Suppressor macrophage (primary cell): ENCODE measurements around the gene USP34.
A peak's percentile ranks its signal among the peaks of the same experiment; 100 is the strongest.
"Not testable (repeated sequence)": the region's sequence is repeated elsewhere in the genome, so short reads cannot be mapped to it uniquely, and the experiment has no call there.

Source experiments
- DNase-seq, 4 experiments: peaks; one replicate each; pipeline ENCODE4 v3.0.0-alpha.2; 2020 to 2022

The USP34 gene

GRCh38 chr2:61423714-61424113, 47.2 kb downstream of the USP34 start:
- no peak for DNase-seq

GRCh38 chr2:61421611-61422010, 49.3 kb downstream of the USP34 start:
- no peak for DNase-seq

DNA sequence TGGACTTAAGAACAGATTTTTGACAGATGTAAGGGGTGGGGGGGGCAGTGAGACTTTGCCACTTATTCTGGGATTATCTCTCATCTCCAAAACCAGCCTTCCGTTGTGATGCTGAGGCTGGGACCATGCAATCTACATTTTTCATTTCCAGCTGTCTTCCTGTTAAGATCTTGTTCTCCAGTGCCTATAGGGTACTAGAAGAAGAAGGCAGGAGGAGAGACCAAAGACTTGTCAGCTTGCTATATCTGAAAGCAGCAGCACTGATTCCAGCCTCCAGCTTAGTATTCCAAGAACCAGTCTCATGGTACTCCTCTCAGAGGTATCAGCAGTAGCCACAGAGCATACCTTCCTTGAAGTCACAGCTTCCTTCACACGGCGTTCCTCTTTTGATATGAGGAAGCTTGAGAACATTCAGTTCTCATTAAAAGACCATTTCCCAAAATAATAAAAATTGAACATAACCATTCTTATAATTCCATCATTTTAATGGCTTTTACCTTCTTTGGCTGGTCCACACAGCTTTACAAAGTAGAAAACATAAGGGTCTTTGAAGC, 49.8 kb downstream of the USP34 start:
- DNase-seq: peak; percentile 37 to 63 (median 56)

DNA sequence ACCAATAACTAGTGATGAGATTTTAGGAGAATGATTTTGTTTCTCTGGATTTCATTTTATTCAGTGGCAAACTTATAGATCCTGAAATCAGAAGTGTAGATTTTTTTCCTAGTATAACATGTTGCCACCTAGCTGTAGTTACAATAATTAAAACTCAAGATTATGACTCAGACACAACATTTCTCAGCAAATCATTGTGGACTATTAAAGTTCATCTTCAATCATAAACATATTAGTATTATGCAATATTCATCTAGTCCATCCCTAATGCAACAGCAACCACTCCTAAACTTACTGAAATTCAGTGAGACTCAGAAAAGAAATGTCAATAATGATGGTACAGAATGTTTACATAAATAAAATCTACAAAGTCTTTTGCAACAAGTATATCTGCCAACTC, 51.3 kb downstream of the USP34 start:
- DNase-seq: no peak

DNA sequence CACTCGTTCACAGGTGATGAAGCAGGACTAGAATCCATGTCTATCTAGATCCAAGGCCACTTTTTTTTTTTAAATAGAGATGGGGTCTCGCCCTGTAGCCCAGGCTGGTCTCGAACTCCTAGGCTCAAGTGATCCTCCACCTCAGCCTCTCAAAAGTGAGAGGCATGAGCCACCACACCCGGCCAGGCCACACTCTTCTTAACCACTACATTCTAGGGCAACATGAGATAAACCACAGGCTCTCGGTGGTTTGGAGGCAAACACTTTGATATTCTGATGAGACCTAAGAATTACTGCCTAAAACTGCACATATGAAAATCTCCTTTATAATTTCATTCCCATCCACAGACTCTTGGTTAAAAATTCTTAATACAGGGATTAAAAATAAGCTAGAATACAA, 51.8 kb downstream of the USP34 start:
- DNase-seq: no peak

DNA sequence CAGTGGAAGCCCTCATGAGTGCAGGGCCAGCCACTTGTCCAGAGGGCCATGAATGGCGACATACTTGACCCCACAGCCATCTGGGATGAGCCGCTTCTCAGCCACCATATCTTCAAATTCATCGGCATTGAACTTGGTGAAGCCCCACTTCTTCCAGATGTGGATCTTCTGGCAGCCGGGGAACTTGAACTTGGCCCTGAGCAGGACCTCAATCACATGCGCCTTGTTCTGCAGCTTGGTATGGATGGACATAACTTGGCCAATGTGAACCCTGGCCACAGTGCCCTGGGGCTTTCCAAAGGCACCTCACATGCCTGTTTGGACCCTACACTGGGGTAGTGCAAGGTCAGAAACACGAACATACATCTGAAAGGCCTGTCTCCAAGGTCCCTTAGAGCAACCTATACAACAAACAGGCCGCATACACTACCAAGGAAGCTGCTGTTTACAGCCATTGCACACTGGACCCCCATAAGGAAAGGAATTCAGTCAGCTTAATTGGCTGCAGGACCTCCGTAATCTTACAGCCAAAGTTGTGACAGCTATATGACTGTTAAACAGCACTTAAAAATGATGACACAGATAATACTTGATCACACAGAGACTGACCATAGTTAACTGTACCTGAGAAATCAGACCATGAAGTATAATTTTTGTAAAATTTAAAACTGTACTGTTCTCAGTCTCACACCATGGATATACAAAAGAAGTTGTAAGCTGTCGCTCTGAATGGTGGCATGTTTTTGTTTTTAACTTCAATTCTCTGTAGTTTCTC, 53.8 kb downstream of the USP34 start:
- no peak for DNase-seq

DNA sequence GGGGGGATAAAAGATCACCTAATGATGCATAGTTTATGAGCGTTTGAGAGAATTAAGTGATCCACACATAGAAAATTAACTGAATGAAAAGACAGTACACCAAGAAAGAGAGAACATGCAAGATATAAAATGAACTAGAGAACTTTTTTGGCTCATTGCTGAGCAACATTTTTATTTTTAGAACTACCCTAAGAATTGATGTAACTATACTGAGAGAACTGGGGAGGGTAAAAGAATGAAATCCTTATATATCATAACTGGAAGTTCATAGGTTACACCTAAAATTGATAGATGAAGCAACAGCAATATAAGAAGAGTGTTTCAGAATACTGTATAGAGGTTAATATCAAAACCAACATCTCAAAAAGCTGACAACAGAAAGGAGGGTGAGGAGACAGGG, 55.6 kb downstream of the USP34 start:
- DNase-seq: no peak

DNA sequence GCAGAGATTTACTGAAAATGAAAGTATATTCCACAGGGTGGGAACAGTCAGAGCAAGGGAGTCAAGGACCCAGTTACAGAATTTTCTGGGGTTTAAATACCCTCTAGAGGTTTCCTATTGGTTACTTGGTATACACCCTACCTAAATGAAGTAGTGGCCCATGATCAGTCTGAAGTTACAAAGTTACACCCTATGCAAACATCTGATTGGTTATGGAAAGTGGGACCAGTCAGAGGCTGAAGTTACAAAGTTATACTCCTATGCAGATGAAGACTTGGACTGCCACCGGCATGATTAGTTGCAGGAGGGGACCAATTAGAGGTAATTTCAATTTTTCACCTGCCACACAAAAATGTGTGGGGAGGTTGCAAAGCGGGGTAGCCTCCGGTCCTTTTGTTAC, 56.2 kb downstream of the USP34 start:
- DNase-seq: no peak

- no peak for DNase-seq
Observed at GRCh38 chr2:61411109-61411508, 59.8 kb downstream of the USP34 start.

DNA sequence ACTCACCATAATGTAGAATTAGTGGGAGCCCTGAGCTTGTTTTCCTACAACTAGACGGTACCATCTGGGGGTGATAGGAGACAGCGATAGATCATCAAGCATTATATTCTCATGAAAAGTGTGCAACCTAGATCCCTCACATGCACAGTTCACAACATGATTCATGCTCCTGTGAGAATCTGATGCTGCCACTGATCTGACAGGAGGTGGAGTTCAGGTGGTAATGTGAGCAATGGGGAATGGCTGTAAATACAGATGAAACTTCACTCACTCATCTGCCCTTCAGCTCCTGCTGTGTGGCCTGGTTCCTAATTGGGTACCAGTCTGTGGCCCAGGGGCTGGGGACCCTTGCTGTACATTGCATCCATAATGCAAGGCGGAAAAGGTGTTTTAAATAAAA, 60.7 kb downstream of the USP34 start:
- no peak for DNase-seq

DNA sequence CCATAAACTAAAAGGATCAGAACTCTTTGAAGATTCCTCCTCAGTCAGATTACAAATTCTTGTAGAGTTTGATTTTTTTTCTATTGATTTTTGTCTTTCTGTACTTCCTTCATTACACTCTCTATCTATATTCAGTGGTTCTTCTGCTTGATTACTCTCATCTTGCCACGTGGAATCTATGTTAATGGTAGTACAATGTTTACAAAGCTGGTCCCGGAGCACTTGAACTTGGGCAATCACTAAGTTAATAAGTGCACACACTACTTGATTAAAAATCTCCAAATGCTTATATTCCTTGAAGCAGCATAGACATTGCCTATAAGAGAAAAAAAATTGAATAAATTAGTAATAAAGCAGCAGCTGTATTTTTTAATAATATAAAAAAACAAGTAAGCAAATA, 65.1 kb downstream of the USP34 start:
- no peak for DNase-seq

- DNase-seq: no peak
Observed at GRCh38 chr2:61404438-61404837, 66.4 kb downstream of the USP34 start.

GRCh38 chr2:61398413-61398812, 72.5 kb downstream of the USP34 start:
- no peak for DNase-seq

DNA sequence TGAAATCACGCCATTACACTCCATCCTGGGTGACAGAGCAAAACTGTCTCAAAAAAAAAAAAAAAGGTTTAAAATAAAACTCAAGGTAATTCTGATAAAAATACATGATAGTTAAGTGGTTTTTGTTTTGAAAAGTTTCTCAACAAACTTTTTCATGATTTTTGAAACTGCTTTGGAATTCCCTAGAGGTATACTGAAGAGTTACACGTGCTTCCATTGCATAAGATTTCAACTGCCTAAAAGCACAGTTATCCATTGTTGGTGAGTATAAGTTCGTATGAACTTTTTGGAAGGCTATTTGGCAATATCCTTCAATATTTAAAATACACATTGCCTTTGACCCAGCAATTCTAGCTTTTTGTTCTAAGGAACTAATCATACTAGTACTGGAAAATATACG, 74.9 kb downstream of the USP34 start:
- DNase-seq: peak in 1 of 4 experiments; percentile 3

DNA sequence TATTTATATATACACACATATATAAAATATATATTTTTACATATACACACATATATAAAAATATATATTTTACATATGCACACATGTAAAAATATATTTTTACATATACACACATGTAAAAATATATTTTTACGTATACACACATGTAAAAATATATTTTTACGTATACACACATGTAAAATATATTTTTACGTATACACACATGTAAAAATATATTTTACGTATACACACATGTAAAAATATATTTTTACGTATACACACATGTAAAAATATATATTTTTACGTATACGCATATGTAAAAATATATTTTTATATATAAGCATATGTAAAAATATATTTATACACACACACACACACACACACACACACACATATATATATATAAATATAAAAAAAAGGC, 83.3 kb downstream of the USP34 start:
- not testable (repeated sequence) for DNase-seq

GRCh38 chr2:61380882-61381197, 90.0 kb downstream of the USP34 start:
- DNase-seq: not testable (repeated sequence)

- peak in 1 of 4 experiments; percentile 12 for DNase-seq
Observed at GRCh38 chr2:61380056-61380881, 90.6 kb downstream of the USP34 start.

DNA sequence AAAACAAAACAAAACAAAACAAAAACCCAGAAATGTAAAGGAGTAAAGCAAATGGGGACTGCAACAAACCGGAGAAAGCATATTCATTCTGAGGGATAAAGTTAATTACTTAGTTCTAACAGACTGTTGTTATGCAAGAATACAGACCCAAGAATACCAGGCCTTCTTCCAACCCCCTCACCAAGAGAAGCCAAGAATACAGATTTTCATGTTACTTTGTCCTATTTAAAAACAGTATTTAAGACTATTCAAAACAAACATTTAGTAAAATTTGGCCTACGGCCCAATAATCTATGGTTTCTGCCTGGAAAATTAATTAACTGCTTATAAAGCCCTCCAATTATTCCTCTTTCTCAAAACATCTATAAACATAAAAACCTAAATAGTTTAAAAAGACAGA, 91.4 kb downstream of the USP34 start:
- no peak for DNase-seq

DNA sequence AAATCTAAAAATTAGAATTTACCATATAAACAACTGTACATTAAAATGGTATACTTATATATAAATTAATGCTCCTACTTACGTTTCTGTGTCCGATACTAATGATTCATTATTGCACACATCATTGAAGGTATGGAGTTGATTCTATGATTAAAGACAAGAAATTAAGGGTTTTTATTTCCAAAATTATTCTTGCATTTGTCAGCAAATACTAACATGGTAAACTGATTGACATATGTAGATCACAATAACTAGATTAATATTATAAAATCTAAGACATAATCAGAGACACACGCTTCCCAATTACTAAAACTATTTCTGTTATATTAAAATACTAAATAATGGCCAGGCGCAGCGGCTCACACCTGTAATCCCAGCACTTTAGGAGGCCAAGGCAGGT, 92.6 kb downstream of the USP34 start:
- DNase-seq: no peak

- DNase-seq: no peak
Observed at GRCh38 chr2:61377046-61377445, 93.8 kb downstream of the USP34 start.

- DNase-seq: no peak
Observed at GRCh38 chr2:61376211-61376610, 94.7 kb downstream of the USP34 start.

DNA sequence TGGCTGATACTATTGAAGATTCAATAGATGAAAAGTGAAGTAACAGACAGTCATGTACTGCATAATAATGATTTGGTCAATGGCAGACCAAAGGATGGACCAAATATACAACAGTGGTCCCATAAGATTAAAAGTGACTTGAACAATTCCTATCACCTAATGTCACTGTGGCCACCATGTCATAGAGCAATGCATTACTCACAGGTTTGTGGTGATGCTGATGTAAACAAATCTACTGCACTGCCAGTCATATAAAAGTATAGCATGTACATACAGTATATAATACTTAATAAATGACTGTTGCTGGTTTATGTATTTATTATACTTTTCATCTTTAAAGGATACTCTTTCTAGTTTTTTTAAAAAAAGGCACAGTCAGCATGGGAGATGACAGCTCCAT, 99.9 kb downstream of the USP34 start:
- no peak for DNase-seq

DNA sequence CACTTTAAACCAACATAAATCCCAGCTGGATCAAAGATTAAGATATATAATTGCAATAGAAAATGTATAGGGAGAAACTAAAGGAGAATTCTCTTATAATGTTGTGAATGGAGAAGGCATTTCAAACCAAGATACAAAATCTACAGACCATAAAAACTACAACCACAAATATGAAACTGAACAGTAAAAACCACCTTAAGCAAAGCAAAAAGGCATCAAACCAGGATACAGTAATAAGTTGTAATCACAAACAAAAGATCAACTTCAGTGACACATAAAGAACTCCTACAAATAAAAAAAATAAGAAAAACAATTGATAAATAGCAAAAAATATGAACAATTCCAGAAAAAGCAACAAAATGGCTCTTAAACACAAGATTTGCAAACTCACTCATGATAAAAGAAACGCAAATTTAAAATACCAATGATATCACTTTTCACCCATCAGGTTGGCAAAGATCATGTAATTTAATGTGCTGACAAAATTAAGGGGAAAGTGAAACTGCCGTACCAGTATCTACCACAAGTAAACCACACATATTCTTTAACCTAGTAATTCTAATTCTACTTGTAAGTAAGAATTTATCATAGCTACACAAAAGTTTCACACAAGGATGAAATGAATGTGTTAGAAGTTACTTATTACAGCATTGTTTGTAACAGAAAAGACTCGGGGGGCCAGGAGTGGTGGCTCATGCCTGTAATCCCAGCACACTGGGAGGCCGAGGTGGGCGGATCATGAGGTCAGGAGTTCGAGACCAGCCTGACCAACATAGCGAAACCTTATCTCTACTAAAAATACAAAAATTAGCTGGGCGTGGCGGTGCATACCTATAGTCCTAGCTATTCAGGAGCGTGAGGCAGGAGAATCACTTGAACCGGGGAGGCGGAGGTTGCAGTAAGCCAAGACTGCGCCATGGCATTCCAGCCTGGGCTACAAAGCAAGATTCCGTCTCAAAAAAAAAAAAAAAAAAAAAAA, 101.9 kb downstream of the USP34 start:
- no peak for DNase-seq
